HG02840 (cell line): ENCODE data around the gene TMEM164.

Experiments
- ATAC-seq: cut with Tn5 transposase; IDR thresholded peaks from one replicate; pipeline ENCODE4 v1.9.1; 2021; ENCODE audit warnings: mild to moderate bottlenecking, moderate library complexity, moderate number of reproducible peaks; ENCODE audit not compliant: unreplicated experiment, low FRiP score

The TMEM164 gene

GRCh38 chrX:110183314-110183713 is 180.4 kb downstream of the TMEM164 start:
- ATAC-seq, result no peak

GRCh38 chrX:110188701-110189558 is 186.0 kb downstream of the TMEM164 start:
- no peak for ATAC-seq

- no peak for ATAC-seq
These were observed 189.6 kb downstream of the TMEM164 start for GRCh38 chrX:110192516-110192915.

- no peak for ATAC-seq
These were observed 192.1 kb downstream of the TMEM164 start for GRCh38 chrX:110194977-110195376.

- ATAC-seq, result no peak
These were observed 198.9 kb downstream of the TMEM164 start for GRCh38 chrX:110201799-110202198.

GRCh38 chrX:110204986-110205385 is 202.1 kb downstream of the TMEM164 start:
- no peak for ATAC-seq

- ATAC-seq, result no peak
These were observed 205.2 kb downstream of the TMEM164 start for GRCh38 chrX:110208092-110208491.

- no peak for ATAC-seq
These were observed 207.7 kb downstream of the TMEM164 start for GRCh38 chrX:110210417-110211139.

GRCh38 chrX:110211340-110211739 is 208.4 kb downstream of the TMEM164 start:
- no peak for ATAC-seq

GRCh38 chrX:110212299-110212698 is 209.4 kb downstream of the TMEM164 start:
- ATAC-seq, result no peak

- no peak for ATAC-seq
These were observed 210.3 kb downstream of the TMEM164 start for GRCh38 chrX:110213183-110213582.

- no peak for ATAC-seq
These were observed 211.8 kb downstream of the TMEM164 start for GRCh38 chrX:110214684-110215083.

- no peak for ATAC-seq
These were observed 212.5 kb downstream of the TMEM164 start for GRCh38 chrX:110215411-110215810.

- no peak for ATAC-seq
These were observed 213.1 kb downstream of the TMEM164 start for GRCh38 chrX:110216027-110216426.

- no peak for ATAC-seq
These were observed 215.7 kb downstream of the TMEM164 start for GRCh38 chrX:110218591-110218990.

- ATAC-seq, result no peak
These were observed 217.0 kb downstream of the TMEM164 start for GRCh38 chrX:110219920-110220319.

GRCh38 chrX:110222497-110223257 is 219.8 kb downstream of the TMEM164 start:
- no peak for ATAC-seq

- no peak for ATAC-seq
These were observed 222.2 kb downstream of the TMEM164 start for GRCh38 chrX:110224926-110225617.

GRCh38 chrX:110226931-110227330 is 224.0 kb downstream of the TMEM164 start:
- no peak for ATAC-seq
